H9 (cell line): ENCODE results near the gene DNM1. TPM values are rescaled to one million over a fixed set of nuclear protein-coding genes. Genes with fewer than 3 reads are reported as not detected.
A peak's percentile ranks its signal among the peaks of the same experiment; 100 is the strongest.

Source experiments
- DNase-seq: peaks from one replicate; pipeline ENCODE4 v3.0.0-alpha.2; 2017
- H2AFZ ChIP-seq: one replicate; pipeline ENCODE4 v1.6.1; 2013; ENCODE audit warnings: mild to moderate bottlenecking, low read length, control low read depth, moderate library complexity
- H2AK5ac ChIP-seq: 2 replicates; pipeline ENCODE4 v1.6.1; 2013; ENCODE audit warnings: low read length, control low read depth, mixed read lengths; ENCODE audit not compliant: insufficient read length
- H2BK120ac ChIP-seq: one replicate; pipeline ENCODE4 v1.6.1; 2013; ENCODE audit warnings: low read depth, mild to moderate bottlenecking, low read length, control low read depth, inconsistent platforms; ENCODE audit not compliant: poor library complexity, severe bottlenecking
- H2BK12ac ChIP-seq: 2 replicates; pipeline ENCODE4 v1.6.1; 2013; ENCODE audit warnings: low read length, control low read depth, mixed read lengths, low read depth; ENCODE audit not compliant: insufficient read length
- H2BK15ac ChIP-seq: 2 replicates; pipeline ENCODE4 v1.6.1; 2013; ENCODE audit warnings: low read depth, low read length, control low read depth
- H2BK20ac ChIP-seq: one replicate; pipeline ENCODE4 v1.6.1; 2013; ENCODE audit warnings: low read depth, mild to moderate bottlenecking, low read length, control low read depth, inconsistent platforms; ENCODE audit not compliant: poor library complexity, severe bottlenecking
- H2BK5ac ChIP-seq: 2 replicates; pipeline ENCODE4 v1.6.1; 2013; ENCODE audit warnings: low read length, control low read depth, mixed read lengths; ENCODE audit not compliant: insufficient read length
- H3K14ac ChIP-seq: 2 replicates; pipeline ENCODE4 v1.6.1; 2013; ENCODE audit warnings: low read length, control low read depth; ENCODE audit not compliant: insufficient read depth
- H3K18ac ChIP-seq: 2 replicates; pipeline ENCODE4 v1.6.1; 2013; ENCODE audit warnings: low read depth, mild to moderate bottlenecking, mixed read lengths, low read length, control low read depth; ENCODE audit not compliant: insufficient read length
- H3K23ac ChIP-seq: 2 replicates; pipeline ENCODE4 v1.6.1; 2013; ENCODE audit warnings: low read length, control low read depth, mixed read lengths, low read depth; ENCODE audit not compliant: insufficient read length
- H3K23me2 ChIP-seq: 2 replicates; pipeline ENCODE4 v1.6.1; 2013; ENCODE audit warnings: low read depth, mild to moderate bottlenecking, mixed read lengths, low read length, control low read depth; ENCODE audit not compliant: insufficient read length, poor library complexity, severe bottlenecking
- H3K27ac ChIP-seq: 2 replicates; pipeline ENCODE4 v1.5.1; 2013; ENCODE audit warnings: low read length, control low read depth, mixed read lengths, low read depth; ENCODE audit not compliant: insufficient read length
- H3K27me3 ChIP-seq: 2 replicates; pipeline ENCODE4 v1.6.1; 2013; ENCODE audit warnings: low read length, control low read depth, inconsistent platforms; ENCODE audit not compliant: insufficient read depth
- H3K4ac ChIP-seq: 2 replicates; pipeline ENCODE4 v1.6.1; 2013; ENCODE audit warnings: low read depth, mild to moderate bottlenecking, control low read depth, inconsistent platforms, low read length, moderate library complexity
- H3K4me1 ChIP-seq: 2 replicates; pipeline ENCODE4 v1.6.1; 2013; ENCODE audit warnings: low read length, control low read depth, inconsistent platforms; ENCODE audit not compliant: insufficient read depth
- H3K4me2 ChIP-seq: 2 replicates; pipeline ENCODE4 v1.6.1; 2013; ENCODE audit warnings: low read length, control low read depth, mixed read lengths; ENCODE audit not compliant: insufficient read length, insufficient read depth
- H3K56ac ChIP-seq: 2 replicates; pipeline ENCODE4 v1.6.1; 2013; ENCODE audit warnings: low read depth, mild to moderate bottlenecking, mixed read lengths, low read length, control low read depth; ENCODE audit not compliant: insufficient read length
- H3K79me1 ChIP-seq: 2 replicates; pipeline ENCODE4 v1.6.1; 2013; ENCODE audit warnings: low read depth, mild to moderate bottlenecking, moderate library complexity, low read length, control low read depth, inconsistent platforms; ENCODE audit not compliant: insufficient read depth, poor library complexity, severe bottlenecking
- H3K79me2 ChIP-seq: 2 replicates; pipeline ENCODE4 v1.6.1; 2013; ENCODE audit warnings: low read length, control low read depth, inconsistent platforms; ENCODE audit not compliant: insufficient read depth
- H3K9ac ChIP-seq: 2 replicates; pipeline ENCODE4 v1.6.1; 2013; ENCODE audit warnings: low read length, control low read depth, mixed read lengths; ENCODE audit not compliant: insufficient read length; ENCODE audit errors: extremely low read depth
- H3K9me3 ChIP-seq: one replicate; pipeline ENCODE4 v1.6.1; 2013; ENCODE audit warnings: low read depth, low read length, inconsistent platforms; ENCODE audit not compliant: control insufficient read depth
- H3T11ph ChIP-seq: one replicate; pipeline ENCODE4 v1.6.1; 2013; ENCODE audit warnings: mild to moderate bottlenecking, low read length, control low read depth, inconsistent platforms
- H4K20me1 ChIP-seq: one replicate; pipeline ENCODE4 v1.6.1; 2013; ENCODE audit not compliant: control insufficient read depth, insufficient read length, insufficient read depth
- H4K5ac ChIP-seq: 2 replicates; pipeline ENCODE4 v1.6.1; 2013; ENCODE audit warnings: low read depth, mild to moderate bottlenecking, mixed read lengths, low read length, control low read depth; ENCODE audit not compliant: insufficient read length
- H4K8ac ChIP-seq: replicated peaks from 2 replicates; pipeline ENCODE4 v1.6.1; 2013; ENCODE audit warnings: low read length, control low read depth, mixed read lengths, low read depth; ENCODE audit not compliant: insufficient read length
- H4K91ac ChIP-seq: 2 replicates; pipeline ENCODE4 v1.6.1; 2013; ENCODE audit warnings: low read depth, mild to moderate bottlenecking, moderate library complexity, mixed read lengths, low read length, control low read depth; ENCODE audit not compliant: insufficient read length
- H3K27ac Mint-ChIP-seq, 3 experiments: 2 replicates in 2 of 3; 3 replicates in 1 of 3; pipeline ENCODE4 v1.8.0; 2020 to 2021; ENCODE audit warnings: mixed read lengths in 3 of 3, mild to moderate bottlenecking in 1 of 3, moderate library complexity in 1 of 3
- H3K27me3 Mint-ChIP-seq: 2 replicates; pipeline ENCODE4 v1.8.0; 2021; ENCODE audit warnings: low read depth, mild to moderate bottlenecking, moderate library complexity, mixed read lengths
- H3K36me3 Mint-ChIP-seq, 3 experiments: 2 replicates in 2 of 3; 3 replicates in 1 of 3; pipeline ENCODE4 v1.8.0; 2020 to 2021; ENCODE audit warnings: low read depth in 3 of 3, mixed read lengths in 3 of 3; ENCODE audit not compliant: insufficient read depth in 1 of 3
- H3K4me1 Mint-ChIP-seq, 2 experiments: 2 replicates each; pipeline ENCODE4 v1.8.0; 2020; ENCODE audit warnings: mixed read lengths in 2 of 2
- H3K4me3 Mint-ChIP-seq, 2 experiments: 2 replicates in 1 of 2; 3 replicates in 1 of 2; pipeline ENCODE4 v1.8.0; 2020 to 2021; ENCODE audit warnings: mild to moderate bottlenecking in 2 of 2, mixed read lengths in 2 of 2, moderate library complexity in 1 of 2
- H3K9me3 Mint-ChIP-seq, 2 experiments: 2 replicates in 1 of 2; 3 replicates in 1 of 2; pipeline ENCODE4 v1.8.0; 2020; ENCODE audit warnings: mild to moderate bottlenecking in 2 of 2, mixed read lengths in 2 of 2, moderate library complexity in 1 of 2
- CTCF ChIP-seq: fragments of 200-600 bp; sonication (generic); conservative IDR thresholded peaks from 3 replicates; pipeline ENCODE4 v1.8.0; 2021; ENCODE audit warnings: antibody characterized with exemption, mild to moderate bottlenecking
- WGBS: extraction: QIAGEN DNeasy Blood & Tissue Kit; methylation state at CpG from one replicate; pipeline ENCODE4 v1.1.7; 2013; ENCODE audit warnings: missing lambda C conversion rate, low lambda C conversion rate, mixed read lengths; ENCODE audit not compliant: insufficient read length; ENCODE audit errors: extremely low coverage; 5-methylcytosine and 5-hydroxymethylcytosine counted together
- total RNA-seq: library from RNA; stranded (reverse); gene quantifications from 2 replicates; pipeline ENCODE4 v1.2.1, GENCODE V29; 2021

Gene DNM1
- total RNA-seq, 1 experiment from 2014 or later = 58.0 TPM

- no peak for TF ChIP-seq CTCF
- Histone ChIP-seq H3K79me2 (no peaks in the 10 kb centered on the region), H4K8ac (no peak overlapping the region), H3K18ac (no peak overlapping the region), H4K20me1 (no peaks in the 10 kb centered on the region), H3K4me2 (no peak overlapping the region), H2AFZ (no peak overlapping the region), H2BK20ac (no peak overlapping the region), H3K4me1 (no peaks in the 10 kb centered on the region), H3K9ac (no peak overlapping the region), H3K27me3 (no peaks in the 10 kb centered on the region), H3T11ph (no peak overlapping the region), H3K23ac (no peak overlapping the region), H2AK5ac (no peak overlapping the region), H3K56ac (no peak overlapping the region), H4K91ac (no peak overlapping the region), H4K5ac (no peak overlapping the region), H3K4ac (no peak overlapping the region), H2BK12ac (no peak overlapping the region), H3K27ac (no peak overlapping the region), H2BK5ac (no peak overlapping the region), H2BK15ac (no peak overlapping the region), H3K14ac (no peak overlapping the region), H3K79me1 (no peaks in the 10 kb centered on the region), H3K9me3 (no peaks in the 10 kb centered on the region), H2BK120ac (no peak overlapping the region), H3K23me2 (no peaks in the 10 kb centered on the region)
- WGBS = no CpG with 5 or more reads among the region's 2 CpGs
- peaks cover 40 to 65% (median 57%) of the 10 kb centered on the region in 3 experiments for H3K36me3 Mint-ChIP-seq
- peak overlapping the region in 1 of 3 experiments; percentile 70; a peak in 2 of 7 replicates for H3K27ac Mint-ChIP-seq
- H3K4me1 Mint-ChIP-seq = no peaks in the 10 kb centered on the region
- no peak for DNase-seq
- no peak overlapping the region for H3K4me3 Mint-ChIP-seq
- peaks cover 0 to 5% of the 10 kb centered on the region in 2 experiments; a peak in 1 of 5 replicates for H3K9me3 Mint-ChIP-seq
- H3K27me3 Mint-ChIP-seq = no peaks in the 10 kb centered on the region
Measured at GRCh38 chr9:128175726-128176125, 27.5 kb upstream of the DNM1 start.
